Measurements from ENCODE around the gene GPC3. TPM values are rescaled to one million over a fixed set of nuclear protein-coding genes. Genes with fewer than 3 reads are reported as not detected.

The GPC3 gene
- not detected in 2 replicates for total RNA-seq (2014; rRNA removed; shearing (Covaris generic))

DNA sequence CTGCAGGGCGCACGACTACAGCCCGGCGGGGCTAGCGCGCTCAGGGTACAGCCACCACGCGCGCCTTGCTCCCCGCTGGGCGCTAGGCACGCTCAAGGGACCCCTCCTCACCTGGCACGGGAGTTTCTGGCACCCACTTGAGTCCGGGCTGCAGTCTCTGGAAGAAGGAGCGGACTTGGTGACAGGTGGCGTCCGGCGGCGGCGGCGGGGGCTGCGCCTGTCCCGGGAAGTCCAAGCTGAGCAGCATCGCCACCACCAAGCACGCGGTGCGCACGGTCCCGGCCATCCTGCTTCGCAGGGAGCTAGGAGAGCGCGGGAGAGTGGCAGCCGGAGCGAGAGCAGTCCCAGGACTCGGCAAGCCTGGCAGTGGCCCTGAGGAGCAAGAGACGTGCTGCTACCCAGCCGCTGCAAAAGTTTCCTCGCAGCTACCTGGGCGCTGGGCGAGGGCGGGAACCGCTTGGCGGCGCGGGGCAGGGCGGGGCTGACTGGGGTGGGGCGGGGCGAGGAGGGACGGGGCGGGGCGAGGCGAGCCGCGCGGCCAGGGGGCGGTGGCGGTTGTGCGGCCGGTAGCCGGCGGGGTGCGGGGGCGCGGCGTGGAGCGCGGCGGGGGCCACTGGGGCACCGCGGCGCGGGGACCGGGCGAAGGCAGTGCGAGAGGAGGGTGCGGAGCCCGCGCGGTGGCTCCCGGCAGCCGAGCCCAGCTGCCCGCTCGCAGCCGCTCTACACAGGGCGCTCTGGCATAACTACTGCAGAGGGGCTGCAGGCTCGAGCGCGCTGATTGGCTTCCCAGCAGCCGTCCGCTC lies at the start of gene GPC3:
GPC3 (minus strand) TSS at position 431 of the 803 bp plus-strand sequence.

Small RNA genes within 50 kb of the gene (small RNA-seq; reads per million reads assigned to genes)
- gene RNU6-203P = not detected

All from A375 (cell line).